K562 (cell line): ENCODE data around the gene NFIL3. TPM values are rescaled to one million over a fixed set of nuclear protein-coding genes. Genes with fewer than 3 reads are reported as not detected.

Source experiments
- CAMTA2 ChIP-seq: fragments of 250-450 bp; sonication (Bioruptor Pico); conservative IDR thresholded peaks from 2 replicates; pipeline ENCODE4 v1.5.1; 2022
- ELF1 ChIP-seq: fragments of 200-800 bp; sonication (Bioruptor generic); IDR thresholded peaks from 2 replicates; pipeline ENCODE4 v1.6.1; 2016; ENCODE audit warnings: missing genetic modification characterization, missing compliant biosample characterization
- ETS2 ChIP-seq: IDR thresholded peaks from 2 replicates; pipeline ENCODE4 v1.6.1; 2016; ENCODE audit warnings: borderline replicate concordance, missing genetic modification characterization, mild to moderate bottlenecking, moderate library complexity, missing compliant biosample characterization; ENCODE audit not compliant: poor library complexity, severe bottlenecking
- HIVEP1 ChIP-seq: fragments of 250-450 bp; sonication (Bioruptor Pico); IDR thresholded peaks from 2 replicates; pipeline ENCODE4 v1.4.0; 2020; ENCODE audit warnings: mild to moderate bottlenecking
- POLR2A ChIP-seq: fragments of 450-650 bp; conservative IDR thresholded peaks from 2 replicates; pipeline ENCODE4 v1.6.1; 2016
- ZC3H8 ChIP-seq: fragments of 450-650 bp; IDR thresholded peaks from 2 replicates; pipeline ENCODE4 v1.6.1; 2017
- polyA plus RNA-seq, 8 experiments: library from polyadenylated mRNA; depleted of rRNA in 4 of 8; stranded (reverse) in 5 of 8; unstranded in 3 of 8; fragments of >200 nt; fragmentation: Nextera tagmentation in 2 of 8; fragmentation: Illumina TruSeq in 1 of 8; extraction: Ambion mirVana in 2 of 8; extraction: Trizol in 1 of 8; gene quantifications; 2 replicates each; pipeline versions ENCODE4 v1.2.1 to v1.2.3, GENCODE V29; 2011 to 2014; ENCODE audit warnings: inconsistent platforms in 1 of 8, missing spikeins in 1 of 8
- total RNA-seq, 7 experiments: library from RNA; depleted of rRNA in 6 of 7; stranded (reverse); fragments of >200 nt in 6 of 7; fragmentation: Illumina TruSeq in 2 of 7; extraction: Trizol in 2 of 7; gene quantifications; 2 replicates each; pipeline versions ENCODE4 v1.2.1 to v1.2.3, GENCODE V29; 2011 to 2021; ENCODE audit warnings: low replicate concordance in 1 of 7
- TF ChIP-seq, protein P1 (sequence below): sonication (generic); formaldehyde crosslinking; IDR thresholded peaks from 2 replicates; pipeline ENCODE4 v1.8.0; 2023; ENCODE audit warnings: mild to moderate bottlenecking, missing genetic modification reagents
- TF ChIP-seq, protein P2 (sequence below): sonication (generic); formaldehyde crosslinking; IDR thresholded peaks from 2 replicates; pipeline ENCODE4 v1.8.1; 2023; ENCODE audit warnings: mild to moderate bottlenecking, missing genetic modification reagents, moderate library complexity

Gene NFIL3
- total and polyA plus RNA-seq, 9 of the 15 experiments (the other 6 are each of a cell fraction or from before 2014, with no cell fraction given): 3.2 to 16.1 (median 9.3) TPM

- TF ChIP-seq, protein P1, sequence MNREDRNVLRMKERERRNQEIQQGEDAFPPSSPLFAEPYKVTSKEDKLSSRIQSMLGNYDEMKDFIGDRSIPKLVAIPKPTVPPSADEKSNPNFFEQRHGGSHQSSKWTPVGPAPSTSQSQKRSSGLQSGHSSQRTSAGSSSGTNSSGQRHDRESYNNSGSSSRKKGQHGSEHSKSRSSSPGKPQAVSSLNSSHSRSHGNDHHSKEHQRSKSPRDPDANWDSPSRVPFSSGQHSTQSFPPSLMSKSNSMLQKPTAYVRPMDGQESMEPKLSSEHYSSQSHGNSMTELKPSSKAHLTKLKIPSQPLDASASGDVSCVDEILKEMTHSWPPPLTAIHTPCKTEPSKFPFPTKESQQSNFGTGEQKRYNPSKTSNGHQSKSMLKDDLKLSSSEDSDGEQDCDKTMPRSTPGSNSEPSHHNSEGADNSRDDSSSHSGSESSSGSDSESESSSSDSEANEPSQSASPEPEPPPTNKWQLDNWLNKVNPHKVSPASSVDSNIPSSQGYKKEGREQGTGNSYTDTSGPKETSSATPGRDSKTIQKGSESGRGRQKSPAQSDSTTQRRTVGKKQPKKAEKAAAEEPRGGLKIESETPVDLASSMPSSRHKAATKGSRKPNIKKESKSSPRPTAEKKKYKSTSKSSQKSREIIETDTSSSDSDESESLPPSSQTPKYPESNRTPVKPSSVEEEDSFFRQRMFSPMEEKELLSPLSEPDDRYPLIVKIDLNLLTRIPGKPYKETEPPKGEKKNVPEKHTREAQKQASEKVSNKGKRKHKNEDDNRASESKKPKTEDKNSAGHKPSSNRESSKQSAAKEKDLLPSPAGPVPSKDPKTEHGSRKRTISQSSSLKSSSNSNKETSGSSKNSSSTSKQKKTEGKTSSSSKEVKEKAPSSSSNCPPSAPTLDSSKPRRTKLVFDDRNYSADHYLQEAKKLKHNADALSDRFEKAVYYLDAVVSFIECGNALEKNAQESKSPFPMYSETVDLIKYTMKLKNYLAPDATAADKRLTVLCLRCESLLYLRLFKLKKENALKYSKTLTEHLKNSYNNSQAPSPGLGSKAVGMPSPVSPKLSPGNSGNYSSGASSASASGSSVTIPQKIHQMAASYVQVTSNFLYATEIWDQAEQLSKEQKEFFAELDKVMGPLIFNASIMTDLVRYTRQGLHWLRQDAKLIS: no peak
- TF ChIP-seq ELF1 (tag): no peak
- TF ChIP-seq HIVEP1: no peak
- TF ChIP-seq, protein P2, sequence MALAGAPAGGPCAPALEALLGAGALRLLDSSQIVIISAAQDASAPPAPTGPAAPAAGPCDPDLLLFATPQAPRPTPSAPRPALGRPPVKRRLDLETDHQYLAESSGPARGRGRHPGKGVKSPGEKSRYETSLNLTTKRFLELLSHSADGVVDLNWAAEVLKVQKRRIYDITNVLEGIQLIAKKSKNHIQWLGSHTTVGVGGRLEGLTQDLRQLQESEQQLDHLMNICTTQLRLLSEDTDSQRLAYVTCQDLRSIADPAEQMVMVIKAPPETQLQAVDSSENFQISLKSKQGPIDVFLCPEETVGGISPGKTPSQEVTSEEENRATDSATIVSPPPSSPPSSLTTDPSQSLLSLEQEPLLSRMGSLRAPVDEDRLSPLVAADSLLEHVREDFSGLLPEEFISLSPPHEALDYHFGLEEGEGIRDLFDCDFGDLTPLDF (CRISPR knock-in tag): no peak
- no peak for TF ChIP-seq ETS2 (tag)
- no peak for TF ChIP-seq POLR2A
- no peak for TF ChIP-seq CAMTA2 (CRISPR knock-in tag)
- TF ChIP-seq ZC3H8: no peak
- TF ChIP-seq, all 486 proteins: peak for 0
Measured at GRCh38 chr9:91428436-91428835, 4.8 kb upstream of the NFIL3 start (continued).
